Measurements from ENCODE around the gene CD96. TPM values are rescaled to one million over a fixed set of nuclear protein-coding genes. Genes with fewer than 3 reads are reported as not detected.

CD96 gene
- total RNA-seq, 1 experiment from 2014 or later, result not detected

DNA sequence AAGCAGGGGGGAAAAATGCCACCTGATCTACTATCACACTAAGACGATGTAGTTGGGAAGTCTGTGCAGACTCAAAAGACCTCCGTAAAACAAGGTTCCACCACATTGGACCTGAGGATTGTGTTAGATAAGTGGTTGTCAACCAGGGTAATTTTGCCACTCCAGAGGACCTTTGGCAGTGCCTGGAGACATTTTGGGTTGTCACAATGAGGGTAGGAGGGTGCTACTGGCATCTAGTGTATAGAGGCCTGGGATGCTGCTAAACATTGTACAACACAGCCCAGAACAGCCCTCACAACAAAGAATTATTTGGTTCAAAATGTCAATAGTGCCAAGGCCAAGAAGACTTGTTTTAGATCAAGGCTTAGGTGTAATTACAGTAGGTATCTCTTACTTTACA is 67.7 kb downstream of the CD96 start:
- Histone ChIP-seq H3K9me3 (ENCODE audit: control insufficient read depth, low read depth, low read length) (no peaks in the 10 kb centered on the region), H3K18ac (ENCODE audit: insufficient read length, low read depth, low read length) (no peak overlapping the region), H3K4me2 (ENCODE audit: insufficient read depth, insufficient read length, low read length) (no peak overlapping the region), H4K20me1 (ENCODE audit: control insufficient read depth, insufficient read depth, insufficient read length) (no peaks in the 10 kb centered on the region), H3K23ac (ENCODE audit: insufficient read length, low read depth, low read length) (no peak overlapping the region), H4K5ac (ENCODE audit: insufficient read length, low read depth, low read length) (no peak overlapping the region), H3T11ph (ENCODE audit: low read length) (no peak overlapping the region), H4K91ac (ENCODE audit: insufficient read length, low read depth, low read length) (no peak overlapping the region), H3K79me1 (ENCODE audit: insufficient read depth, low read depth, low read length, poor library complexity, severe bottlenecking) (no peaks in the 10 kb centered on the region), H4K8ac (replicated peaks; ENCODE audit: insufficient read length, low read depth, low read length) (no peak overlapping the region), H2AFZ (ENCODE audit: low read length) (no peak overlapping the region), H3K79me2 (ENCODE audit: insufficient read depth, low read length) (no peaks in the 10 kb centered on the region), H3K4me1 (ENCODE audit: insufficient read depth, low read length) (no peaks in the 10 kb centered on the region), H2BK5ac (ENCODE audit: insufficient read length, low read length) (no peak overlapping the region), H3K23me2 (ENCODE audit: insufficient read length, low read depth, low read length, poor library complexity, severe bottlenecking) (no peaks in the 10 kb centered on the region), H2BK15ac (ENCODE audit: low read depth, low read length) (no peak overlapping the region), H3K14ac (ENCODE audit: insufficient read depth, low read length) (no peak overlapping the region), H2AK5ac (ENCODE audit: insufficient read length, low read length) (no peak overlapping the region), H2BK12ac (ENCODE audit: insufficient read length, low read depth, low read length) (no peak overlapping the region), H3K27me3 (ENCODE audit: insufficient read depth, low read length) (no peaks in the 10 kb centered on the region), H3K27ac (ENCODE audit: insufficient read length, low read depth, low read length) (no peak overlapping the region), H3K9ac (ENCODE audit: extremely low read depth, insufficient read length, low read length) (no peak overlapping the region), H3K56ac (ENCODE audit: insufficient read length, low read depth, low read length) (no peak overlapping the region), H2BK20ac (ENCODE audit: low read depth, low read length, poor library complexity, severe bottlenecking) (no peak overlapping the region), H2BK120ac (ENCODE audit: low read depth, low read length, poor library complexity, severe bottlenecking) (no peak overlapping the region), H3K4ac (ENCODE audit: low read depth, low read length) (no peak overlapping the region)
- Mint-ChIP-seq H3K9me3 (no peaks in the 10 kb centered on the region), H3K4me1 (peaks cover 0 to 3% of the 10 kb centered on the region in 2 experiments; a peak in 1 of 4 replicates), H3K36me3 (ENCODE audit: insufficient read depth in 1 of 3, low read depth in 3 of 3) (no peaks in the 10 kb centered on the region), H3K4me3 (no peak overlapping the region), H3K27me3 (ENCODE audit: low read depth) (no peaks in the 10 kb centered on the region; the same call in 1 of the 2 replicates), H3K27ac (no peak overlapping the region)
- no peak for DNase-seq
- TF ChIP-seq CTCF (conservative IDR thresholded peaks at IDR 0.05), result no peak
- no CpG with 5 or more reads among the region's 2 CpGs for WGBS (ENCODE audit: extremely low coverage, insufficient read length, low lambda C conversion rate)
